ENCODE results near the gene CACNA1E. TPM values are rescaled to one million over a fixed set of nuclear protein-coding genes. Genes with fewer than 3 reads are reported as not detected.

Gene CACNA1E
- total and polyA plus RNA-seq, 2 of the 4 experiments (the other 2 are of a cell fraction): not detected

- DNase-seq (no peak), ATAC-seq (ENCODE audit: low read depth) (no peak)
- no peak overlapping the region for H3K56ac ChIP-seq (ENCODE audit: extremely low read depth, insufficient read depth, low read length)
- no peak overlapping the region for H3K23ac ChIP-seq (ENCODE audit: low read depth, low read length)
- no peaks in the 10 kb centered on the region for H3K9me1 ChIP-seq (ENCODE audit: insufficient read depth, low read length)
- in situ Hi-C loops (cut with MboI; ENCODE audit: low sequenced_read_pairs) (no loop called here), dilution Hi-C loops (cut with HindIII; ENCODE audit: low sequenced_read_pairs, unreplicated experiment) (no loop called here), intact Hi-C loops (cut with micrococcal nuclease) (no loop called here)
- TF ChIP-seq BHLHE40 (IDR thresholded peaks at IDR 0.05; ENCODE audit: low read depth, low read length): no peak
- TF ChIP-seq NFE2L2 (IDR thresholded peaks at IDR 0.05; ENCODE audit: low read depth, low read length): no peak
- TF ChIP-seq RAD21 (IDR thresholded peaks at IDR 0.05; ENCODE audit: low read length): no peak
- TF ChIP-seq MAZ (IDR thresholded peaks at IDR 0.05; ENCODE audit: borderline replicate concordance, low read depth, low read length): no peak
- no peak for TF ChIP-seq CEBPB (IDR thresholded peaks at IDR 0.05; ENCODE audit: low read depth, low read length)
- no peak overlapping the region for H2AFZ ChIP-seq (replicated peaks; ENCODE audit: low read length, poor library complexity)
- H3K18ac ChIP-seq (ENCODE audit: low read depth, low read length): no peak overlapping the region
- H3K4ac ChIP-seq (ENCODE audit: low read depth, low read length): no peak overlapping the region
- H3K27ac ChIP-seq (ENCODE audit: insufficient read depth, low read length): no peak overlapping the region
- no peak overlapping the region for H2AK5ac ChIP-seq (ENCODE audit: low read depth, low read length)
- H2BK20ac ChIP-seq (ENCODE audit: low read depth, low read length): no peak overlapping the region
- H2BK5ac ChIP-seq (ENCODE audit: low read depth, low read length, poor library complexity, severe bottlenecking): no peak overlapping the region
- H3K27me3 ChIP-seq (ENCODE audit: control insufficient read depth, insufficient read depth, low read length): no peaks in the 10 kb centered on the region
- H3K4me1 ChIP-seq (ENCODE audit: control insufficient read depth, insufficient read depth, low read length): no peaks in the 10 kb centered on the region
- H3K4me2 ChIP-seq (ENCODE audit: low read depth, low read length): no peak overlapping the region
- H2BK15ac ChIP-seq (ENCODE audit: low read depth, low read length): no peak overlapping the region
- H2BK120ac ChIP-seq (ENCODE audit: low read depth, low read length): no peak overlapping the region
- H4K91ac ChIP-seq (ENCODE audit: insufficient read depth, low read depth, low read length): no peak overlapping the region
- BruUV-seq (replicated peaks): no TSS peak
- H4K5ac ChIP-seq (ENCODE audit: low read depth, low read length): no peak overlapping the region
- no peaks in the 10 kb centered on the region for H3K79me1 ChIP-seq (ENCODE audit: low read depth in 1 of 2, low read length in 2 of 2)
- no peaks in the 10 kb centered on the region for H3K36me3 ChIP-seq (ENCODE audit: control insufficient read depth, insufficient read depth, low read length)
- no peak overlapping the region for H2AK9ac ChIP-seq (replicated peaks; ENCODE audit: low read depth, low read length, poor library complexity)
- H3K14ac ChIP-seq (replicated peaks; ENCODE audit: low read depth, low read length): no peak overlapping the region
- no peak overlapping the region for H3K9ac ChIP-seq (ENCODE audit: low read depth, low read length)
- H3K9me3 ChIP-seq (ENCODE audit: control insufficient read depth, insufficient read depth, low read length): no peaks in the 10 kb centered on the region
- POLR2A ChIA-PET (ENCODE audit: unreplicated experiment): no interaction called here
- CTCF ChIA-PET: no interaction called here
- no peaks in the 10 kb centered on the region for H4K20me1 ChIP-seq (ENCODE audit: insufficient read depth, low read length)
- H3K4me3 ChIP-seq (ENCODE audit: insufficient read depth, low read depth, low read length): no peak overlapping the region
- no peak overlapping the region for H4K8ac ChIP-seq (ENCODE audit: low read depth in 2 of 2, low read length in 2 of 2)
- WGBS, 2 experiments (ENCODE audit: extremely low coverage in 2 of 2, insufficient read length in 1 of 2): no CpG with 5 or more reads among the region's 5 CpGs
Observed at GRCh38 chr1:181594553-181594952, 111.2 kb downstream of the CACNA1E start.

Measured in IMR-90 (cell line).